Stimulated activated CD8-positive, alpha-beta memory T cell treated with anti-CD3 and anti-CD28 coated beads, Interleukin-4, amount 100 ng/mL, for 1 hour (primary cell): Measurements from ENCODE around the gene RFC3.
"Not testable (repeated sequence)": the region's sequence is repeated elsewhere in the genome, so short reads cannot be mapped to it uniquely, and the experiment has no call there.

Experiments
- DNase-seq, 2 donors: peaks; one replicate each; pipeline ENCODE4 v3.0.0-alpha.2; 2020; ENCODE audit warnings: low read depth in 2 of 2, low spot score in 1 of 2

The RFC3 gene

GRCh38 chr13:33806470-33807248 lies 11.3 kb upstream of the RFC3 start:
- DNase-seq: no peak

DNA sequence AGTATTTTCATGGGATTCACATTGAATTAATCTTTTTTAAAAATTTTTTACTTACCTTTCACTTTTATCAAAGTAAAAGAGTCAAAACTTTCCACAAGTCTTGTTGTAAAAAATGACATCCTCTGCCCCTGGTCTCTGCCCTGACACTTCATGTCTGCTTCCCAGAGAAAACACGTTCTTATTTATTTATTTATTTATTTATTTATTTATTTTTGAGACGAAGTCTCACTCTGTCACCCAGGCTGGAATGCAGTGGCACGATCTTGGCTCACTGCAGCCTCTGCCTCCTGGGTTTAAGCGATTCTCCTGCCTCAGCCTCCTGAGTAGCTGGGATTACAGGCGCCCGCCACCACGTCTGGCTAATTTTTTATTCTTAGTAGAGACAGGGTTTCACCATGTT lies 5.1 kb upstream of the RFC3 start:
- not testable (repeated sequence) for DNase-seq

DNA sequence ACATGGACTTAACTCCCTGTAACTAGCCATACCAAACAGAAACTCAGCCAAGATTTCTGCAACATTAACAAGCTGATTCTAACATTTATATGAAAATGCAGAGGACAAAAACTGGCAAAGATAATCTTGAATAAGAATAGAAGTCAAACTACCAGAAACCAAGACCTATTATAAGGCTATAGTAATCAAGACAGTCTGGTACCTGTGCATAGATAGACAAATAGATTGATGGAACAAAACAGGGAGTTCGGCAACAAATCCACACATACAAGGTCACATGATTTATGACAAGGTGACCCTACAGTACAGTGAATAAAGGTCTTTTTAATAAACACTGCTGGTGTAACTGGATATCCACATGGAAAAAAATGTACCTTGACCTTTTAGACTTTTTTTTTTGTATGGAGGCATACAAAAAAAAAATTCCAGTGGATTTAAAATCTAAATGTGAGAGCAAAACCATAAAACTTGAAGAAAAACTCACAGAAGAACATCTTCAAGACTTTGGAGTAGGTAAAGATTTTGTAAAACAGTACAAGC lies 2.9 kb upstream of the RFC3 start:
- no peak for DNase-seq

DNA sequence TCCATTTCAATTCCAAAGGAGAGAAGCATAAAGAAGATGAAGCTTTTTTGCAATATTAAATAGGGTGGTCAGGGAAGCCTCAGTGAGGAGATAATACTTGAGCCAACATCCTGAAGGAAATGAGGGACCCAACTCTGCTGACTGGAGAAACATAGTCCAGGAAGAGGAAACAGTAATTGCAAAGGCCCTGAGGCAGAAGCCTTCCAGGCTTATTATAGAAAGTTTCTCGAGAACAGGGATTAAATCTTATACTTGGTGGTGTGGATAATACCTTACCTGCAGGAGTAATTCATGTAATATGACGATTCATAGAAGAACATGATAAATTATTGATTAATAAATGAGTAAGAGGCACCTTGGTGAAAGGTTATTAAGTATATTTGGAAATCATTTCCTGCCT lies 1.0 kb upstream of the RFC3 start:
- no peak for DNase-seq

- no peak for DNase-seq
Observed at GRCh38 chr13:33817513-33817900, 442 bp upstream of the RFC3 start.

GRCh38 chr13:33825083-33825482 lies 7.1 kb downstream of the RFC3 start:
- DNase-seq: no peak

- DNase-seq: no peak
Observed at GRCh38 chr13:33827139-33827538, 9.2 kb downstream of the RFC3 start.

DNA sequence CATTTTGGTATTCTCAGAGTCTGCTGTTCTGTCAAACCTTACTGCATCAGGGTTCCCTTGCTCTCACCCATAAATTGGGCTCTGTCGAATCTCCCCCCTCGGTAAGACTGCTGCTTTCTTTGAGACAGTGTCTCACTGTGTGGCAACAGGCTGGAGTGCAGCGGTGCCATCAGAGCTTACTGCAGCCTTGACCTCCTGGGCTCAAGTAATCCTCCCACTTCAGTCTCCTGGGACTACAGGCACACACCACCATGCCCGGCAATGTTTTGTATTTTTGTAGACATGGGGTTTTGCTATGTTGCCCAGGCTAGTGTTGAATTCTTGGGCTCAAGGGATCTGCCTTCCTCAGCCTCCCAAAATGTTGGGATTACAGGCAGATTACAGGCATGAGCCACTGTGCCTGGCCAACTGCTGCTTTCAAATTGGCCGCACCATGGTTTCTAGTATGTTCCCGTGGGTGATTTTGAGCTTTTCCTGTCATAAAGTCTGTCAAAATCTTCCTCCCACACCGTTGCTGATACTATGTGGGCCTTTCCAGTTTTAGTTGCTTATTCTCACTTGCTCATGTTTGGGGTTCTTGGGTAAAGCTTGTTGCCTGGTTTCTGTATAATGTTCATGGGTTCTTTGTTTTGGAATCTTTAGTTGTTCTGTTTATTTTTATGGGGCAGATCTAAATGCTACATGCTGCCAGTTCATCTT lies 10.6 kb downstream of the RFC3 start:
- no peak for DNase-seq

- DNase-seq: no peak
Observed at GRCh38 chr13:33832872-33833271, 14.9 kb downstream of the RFC3 start.

DNA sequence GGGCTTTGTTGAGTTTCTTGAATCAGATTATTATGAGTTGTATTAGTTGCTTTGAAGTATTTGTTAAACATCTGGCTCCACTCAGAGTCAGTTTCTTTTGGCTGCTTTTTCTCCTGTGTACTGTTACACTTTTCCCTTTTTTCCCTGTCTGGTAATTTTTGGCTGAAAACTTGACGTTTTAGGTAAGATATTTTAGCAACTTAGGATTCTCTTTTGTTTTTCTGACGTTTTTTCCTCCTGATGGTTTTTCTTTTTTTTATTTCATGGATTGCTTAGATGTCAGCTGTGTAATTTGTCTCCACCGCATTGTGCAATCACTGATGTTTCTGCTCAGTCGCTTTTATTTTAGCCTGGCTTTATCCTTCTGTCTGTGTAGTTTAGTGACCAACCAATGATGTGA lies 20.7 kb downstream of the RFC3 start:
- no peak for DNase-seq

DNA sequence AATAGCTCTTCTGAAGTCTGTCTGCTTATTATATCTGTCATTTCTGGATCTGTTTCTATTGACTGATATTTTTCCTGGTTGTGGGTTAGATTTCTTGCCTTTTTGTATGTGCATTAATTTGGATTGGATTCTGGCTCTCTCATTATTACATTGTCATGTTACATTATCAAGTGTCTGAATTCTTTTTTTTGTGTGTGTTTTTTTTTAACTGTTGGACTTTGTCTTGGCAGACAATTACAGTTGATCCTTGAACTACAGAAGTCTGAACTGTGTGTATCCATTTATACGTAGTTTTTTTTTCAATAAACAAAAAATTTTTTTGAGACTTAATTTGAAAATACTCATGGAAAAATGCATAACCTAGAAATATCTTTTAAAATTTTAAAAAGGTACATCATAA lies 22.5 kb downstream of the RFC3 start:
- no peak for DNase-seq

- no peak for DNase-seq
Observed at GRCh38 chr13:33842207-33842606, 24.3 kb downstream of the RFC3 start.

DNA sequence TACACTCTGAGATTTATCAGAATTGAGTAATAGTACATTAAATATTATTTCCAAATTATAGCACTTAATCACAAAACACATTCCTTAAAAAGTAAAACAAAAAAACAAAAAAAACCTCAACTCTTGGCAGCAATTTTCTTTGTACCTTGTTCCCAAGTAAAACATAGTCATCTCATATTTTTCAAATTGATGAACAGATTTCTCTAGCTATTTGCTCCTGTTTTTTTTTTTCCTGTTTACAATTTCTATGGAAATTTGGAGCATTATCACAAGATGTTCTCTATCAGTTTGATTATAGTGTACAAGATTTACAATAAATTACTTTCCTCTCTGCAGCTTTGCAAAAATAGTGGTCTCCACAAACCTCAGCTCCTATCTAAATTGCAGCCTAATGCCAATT lies 25.0 kb downstream of the RFC3 start:
- no peak for DNase-seq

GRCh38 chr13:33845572-33846302 lies 27.8 kb downstream of the RFC3 start:
- DNase-seq: no peak

- DNase-seq: no peak
Observed at GRCh38 chr13:33846303-33847062, 28.5 kb downstream of the RFC3 start.

DNA sequence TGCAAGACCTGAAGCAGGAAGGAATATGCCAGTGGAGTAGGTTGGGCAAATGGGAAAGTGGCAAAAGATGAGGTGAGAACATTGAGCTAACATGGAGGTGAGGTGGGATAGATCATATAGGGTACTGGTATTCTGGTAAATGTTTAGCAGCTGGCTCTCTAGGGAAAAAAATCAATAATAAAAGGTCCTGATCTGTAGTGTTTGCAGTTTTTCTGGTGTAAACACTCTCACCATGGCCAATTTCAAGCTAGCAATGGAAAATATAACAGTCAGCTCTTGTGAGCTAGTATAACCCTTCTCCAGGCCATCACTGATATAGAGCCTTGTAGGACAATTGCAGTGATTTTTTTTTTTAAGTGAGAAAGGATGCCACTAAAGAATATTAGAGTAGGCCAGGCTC lies 31.3 kb downstream of the RFC3 start:
- DNase-seq: no peak

- no peak for DNase-seq
Observed at GRCh38 chr13:33855371-33855895, 37.5 kb downstream of the RFC3 start.

GRCh38 chr13:33859691-33860303 lies 41.8 kb downstream of the RFC3 start:
- DNase-seq: no peak

DNA sequence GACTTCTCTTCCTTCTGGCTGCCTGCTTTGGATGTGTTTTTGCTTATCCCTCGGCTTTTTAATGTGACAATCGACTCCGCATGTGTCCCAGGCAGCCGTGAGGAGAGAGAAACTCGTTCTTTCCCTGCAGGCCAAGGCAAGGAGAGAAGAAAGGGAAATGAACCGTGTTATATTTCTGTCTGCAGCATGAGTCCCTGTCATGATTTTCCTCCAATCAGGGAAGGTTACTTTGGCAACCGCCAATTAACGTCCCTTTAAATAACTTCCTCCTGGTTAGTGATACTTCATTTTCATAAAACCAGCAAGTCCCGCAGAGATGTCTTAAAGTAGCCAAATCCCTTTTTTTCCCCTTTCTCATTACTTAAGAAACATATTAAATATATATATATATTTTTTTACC lies 42.6 kb downstream of the RFC3 start:
- DNase-seq: no peak

DNA sequence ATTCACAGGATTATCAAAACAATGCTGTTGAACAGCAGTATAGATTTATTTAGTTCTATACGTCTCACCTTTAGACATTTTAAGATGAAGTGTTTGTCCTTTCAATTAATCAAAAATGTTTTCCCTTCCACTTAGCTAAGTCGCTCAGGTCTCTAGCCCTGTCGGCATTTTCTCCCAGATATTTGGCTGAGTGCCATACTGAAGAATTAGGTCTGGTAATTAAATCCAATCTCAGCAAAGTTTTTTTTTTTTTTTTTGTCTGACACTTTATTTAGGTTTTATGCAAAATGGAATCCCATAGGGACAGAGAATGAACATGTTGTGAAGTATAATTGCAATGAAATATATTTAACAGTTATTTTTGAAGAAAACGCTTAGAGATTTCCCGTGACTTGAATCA lies 44.1 kb downstream of the RFC3 start:
- no peak for DNase-seq
